ENCODE results near the gene ANKRD6. TPM values are rescaled to one million over a fixed set of nuclear protein-coding genes. Genes with fewer than 3 reads are reported as not detected.

Gene ANKRD6
- polyA plus RNA-seq, 1 of the 3 experiments (the other 2 are of a cell fraction) = 2.6 TPM

DNA sequence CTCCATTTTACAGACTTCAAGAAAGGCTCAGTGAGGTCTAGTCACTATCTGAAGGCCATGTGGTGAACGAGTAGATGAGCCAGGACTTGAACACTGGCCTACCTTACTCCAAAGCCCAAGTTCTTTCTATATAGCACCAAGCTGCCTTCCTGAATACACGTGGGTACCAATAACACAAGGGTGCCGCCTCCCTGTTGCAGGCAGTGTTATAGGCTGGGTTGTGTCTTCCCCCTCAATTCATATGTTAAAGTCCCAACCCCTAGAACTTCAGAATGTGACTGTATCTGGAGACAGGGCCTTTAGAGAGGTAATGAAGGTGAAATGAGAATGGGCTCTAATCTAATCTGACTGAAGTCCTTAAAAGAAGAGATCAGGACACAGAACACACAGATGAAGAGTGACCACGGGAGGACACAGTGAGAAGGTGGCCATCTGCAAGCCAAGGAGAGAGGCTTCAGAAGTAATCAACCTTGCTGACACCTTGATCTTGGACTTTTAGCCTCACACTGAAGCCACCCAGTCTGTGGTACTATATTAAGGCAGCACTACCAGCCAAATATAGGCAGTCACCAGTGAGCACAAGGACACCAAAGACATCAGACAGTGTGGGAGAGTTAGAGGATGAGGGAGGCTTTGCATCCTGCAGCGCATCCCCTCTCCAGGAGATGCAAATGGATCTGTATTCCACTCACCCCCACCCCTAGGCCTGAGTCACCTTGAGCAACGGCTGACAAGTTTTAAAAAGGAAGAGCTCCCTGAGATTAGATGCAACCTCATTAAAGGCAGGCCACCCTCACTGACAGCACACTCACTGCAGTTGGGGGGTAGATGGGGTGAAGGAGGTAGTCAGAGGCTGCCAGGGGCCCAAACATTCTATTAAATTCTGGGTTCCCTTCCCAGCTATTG, 246.5 kb downstream of the ANKRD6 start:
- peaks cover 0 to 10% of the 10 kb centered on the region in 2 experiments; a peak in 3 of 4 replicates for H3K4me1 ChIP-seq (ENCODE audit: control insufficient read depth in 1 of 2, insufficient read depth in 2 of 2, low read depth in 1 of 2, low read length in 1 of 2)
- H3F3A ChIP-seq (replicated peaks; ENCODE audit: insufficient read depth) = no peaks in the 10 kb centered on the region
- H3K4me2 ChIP-seq = no peak overlapping the region
- H2AFZ ChIP-seq (ENCODE audit: low read depth) = no peak overlapping the region
- CTCF ChIA-PET = no interaction called here
- H3K36me3 ChIP-seq (replicated peaks in 1 of 2; ENCODE audit: control insufficient read depth in 1 of 2, insufficient read depth in 2 of 2, low read length in 1 of 2) = peaks cover 41 to 59% of the 10 kb centered on the region in 2 experiments
- no peaks in the 10 kb centered on the region for H3K27me3 ChIP-seq (ENCODE audit: insufficient read depth)
- H3K9me3 ChIP-seq = no peaks in the 10 kb centered on the region
- no peaks in the 10 kb centered on the region for H3K79me2 ChIP-seq (ENCODE audit: insufficient read depth)
- no peak overlapping the region for H3K9ac ChIP-seq
- no peaks in the 10 kb centered on the region for H3K9me2 ChIP-seq
- POLR2A ChIA-PET = no interaction called here
- H3K4me3 ChIP-seq (ENCODE audit: low read depth in 2 of 2, low read length in 1 of 2) = no peak overlapping the region
- no peaks in the 10 kb centered on the region for H4K20me1 ChIP-seq (ENCODE audit: insufficient read depth)
- WGBS (ENCODE audit: low lambda C conversion rate) = 88% methylated on average over 6 of the region's 6 CpGs
- TF ChIP-seq, protein P1, sequence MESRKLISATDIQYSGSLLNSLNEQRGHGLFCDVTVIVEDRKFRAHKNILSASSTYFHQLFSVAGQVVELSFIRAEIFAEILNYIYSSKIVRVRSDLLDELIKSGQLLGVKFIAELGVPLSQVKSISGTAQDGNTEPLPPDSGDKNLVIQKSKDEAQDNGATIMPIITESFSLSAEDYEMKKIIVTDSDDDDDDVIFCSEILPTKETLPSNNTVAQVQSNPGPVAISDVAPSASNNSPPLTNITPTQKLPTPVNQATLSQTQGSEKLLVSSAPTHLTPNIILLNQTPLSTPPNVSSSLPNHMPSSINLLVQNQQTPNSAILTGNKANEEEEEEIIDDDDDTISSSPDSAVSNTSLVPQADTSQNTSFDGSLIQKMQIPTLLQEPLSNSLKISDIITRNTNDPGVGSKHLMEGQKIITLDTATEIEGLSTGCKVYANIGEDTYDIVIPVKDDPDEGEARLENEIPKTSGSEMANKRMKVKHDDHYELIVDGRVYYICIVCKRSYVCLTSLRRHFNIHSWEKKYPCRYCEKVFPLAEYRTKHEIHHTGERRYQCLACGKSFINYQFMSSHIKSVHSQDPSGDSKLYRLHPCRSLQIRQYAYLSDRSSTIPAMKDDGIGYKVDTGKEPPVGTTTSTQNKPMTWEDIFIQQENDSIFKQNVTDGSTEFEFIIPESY (IDR thresholded peaks at IDR 0.05; ENCODE audit: borderline replicate concordance, low read depth) = no peak
- TF ChIP-seq RAD21 (IDR thresholded peaks at IDR 0.05; ENCODE audit: low read length) = no peak
- TF ChIP-seq, protein P2, sequence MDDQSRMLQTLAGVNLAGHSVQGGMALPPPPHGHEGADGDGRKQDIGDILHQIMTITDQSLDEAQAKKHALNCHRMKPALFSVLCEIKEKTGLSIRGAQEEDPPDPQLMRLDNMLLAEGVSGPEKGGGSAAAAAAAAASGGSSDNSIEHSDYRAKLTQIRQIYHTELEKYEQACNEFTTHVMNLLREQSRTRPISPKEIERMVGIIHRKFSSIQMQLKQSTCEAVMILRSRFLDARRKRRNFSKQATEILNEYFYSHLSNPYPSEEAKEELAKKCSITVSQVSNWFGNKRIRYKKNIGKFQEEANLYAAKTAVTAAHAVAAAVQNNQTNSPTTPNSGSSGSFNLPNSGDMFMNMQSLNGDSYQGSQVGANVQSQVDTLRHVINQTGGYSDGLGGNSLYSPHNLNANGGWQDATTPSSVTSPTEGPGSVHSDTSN (IDR thresholded peaks at IDR 0.05) = no peak
- TF ChIP-seq FOSL2 (IDR thresholded peaks at IDR 0.05; ENCODE audit: borderline replicate concordance, low read depth) = no peak
- TF ChIP-seq, protein P3, sequence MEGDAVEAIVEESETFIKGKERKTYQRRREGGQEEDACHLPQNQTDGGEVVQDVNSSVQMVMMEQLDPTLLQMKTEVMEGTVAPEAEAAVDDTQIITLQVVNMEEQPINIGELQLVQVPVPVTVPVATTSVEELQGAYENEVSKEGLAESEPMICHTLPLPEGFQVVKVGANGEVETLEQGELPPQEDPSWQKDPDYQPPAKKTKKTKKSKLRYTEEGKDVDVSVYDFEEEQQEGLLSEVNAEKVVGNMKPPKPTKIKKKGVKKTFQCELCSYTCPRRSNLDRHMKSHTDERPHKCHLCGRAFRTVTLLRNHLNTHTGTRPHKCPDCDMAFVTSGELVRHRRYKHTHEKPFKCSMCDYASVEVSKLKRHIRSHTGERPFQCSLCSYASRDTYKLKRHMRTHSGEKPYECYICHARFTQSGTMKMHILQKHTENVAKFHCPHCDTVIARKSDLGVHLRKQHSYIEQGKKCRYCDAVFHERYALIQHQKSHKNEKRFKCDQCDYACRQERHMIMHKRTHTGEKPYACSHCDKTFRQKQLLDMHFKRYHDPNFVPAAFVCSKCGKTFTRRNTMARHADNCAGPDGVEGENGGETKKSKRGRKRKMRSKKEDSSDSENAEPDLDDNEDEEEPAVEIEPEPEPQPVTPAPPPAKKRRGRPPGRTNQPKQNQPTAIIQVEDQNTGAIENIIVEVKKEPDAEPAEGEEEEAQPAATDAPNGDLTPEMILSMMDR (IDR thresholded peaks at IDR 0.05) = no peak
- no peak for TF ChIP-seq SIN3A (IDR thresholded peaks at IDR 0.05; ENCODE audit: borderline replicate concordance, low read depth, low read length)
- no peak for TF ChIP-seq TAF1 (IDR thresholded peaks at IDR 0.05; ENCODE audit: borderline replicate concordance, low read depth, low read length)
- no peak for TF ChIP-seq FOXJ3 (CRISPR knock-in tag; IDR thresholded peaks at IDR 0.05)
- TF ChIP-seq ELF1 (IDR thresholded peaks at IDR 0.05) = no peak
- no peak for TF ChIP-seq EZH2phosphoT487 (IDR thresholded peaks at IDR 0.05; ENCODE audit: borderline replicate concordance, low read depth)
- TF ChIP-seq SMC3 (IDR thresholded peaks at IDR 0.05; ENCODE audit: low read depth, low read length) = no peak
- no peak overlapping the region for H3K27ac ChIP-seq (ENCODE audit: low read depth in 2 of 2, low read length in 1 of 2)
- DNase-seq = no peak
